MM.1S (cell line): Measurements from ENCODE around the gene CNGA1.

Experiments used
- EZH2 ChIP-seq: fragments of 300-600 bp; sonication (generic); optimal IDR thresholded peaks from 2 replicates; pipeline ENCODE3; 2017; ENCODE audit warnings: low read depth, mild to moderate bottlenecking, antibody characterized with exemption, low read length, mixed read lengths
- TF ChIP-seq, protein P1 (sequence below): fragments of 300-600 bp; sonication (generic); IDR thresholded peaks from 2 replicates; pipeline ENCODE4 v1.5.1; 2016; ENCODE audit warnings: antibody characterized with exemption, low read length, mixed read lengths

DNA sequence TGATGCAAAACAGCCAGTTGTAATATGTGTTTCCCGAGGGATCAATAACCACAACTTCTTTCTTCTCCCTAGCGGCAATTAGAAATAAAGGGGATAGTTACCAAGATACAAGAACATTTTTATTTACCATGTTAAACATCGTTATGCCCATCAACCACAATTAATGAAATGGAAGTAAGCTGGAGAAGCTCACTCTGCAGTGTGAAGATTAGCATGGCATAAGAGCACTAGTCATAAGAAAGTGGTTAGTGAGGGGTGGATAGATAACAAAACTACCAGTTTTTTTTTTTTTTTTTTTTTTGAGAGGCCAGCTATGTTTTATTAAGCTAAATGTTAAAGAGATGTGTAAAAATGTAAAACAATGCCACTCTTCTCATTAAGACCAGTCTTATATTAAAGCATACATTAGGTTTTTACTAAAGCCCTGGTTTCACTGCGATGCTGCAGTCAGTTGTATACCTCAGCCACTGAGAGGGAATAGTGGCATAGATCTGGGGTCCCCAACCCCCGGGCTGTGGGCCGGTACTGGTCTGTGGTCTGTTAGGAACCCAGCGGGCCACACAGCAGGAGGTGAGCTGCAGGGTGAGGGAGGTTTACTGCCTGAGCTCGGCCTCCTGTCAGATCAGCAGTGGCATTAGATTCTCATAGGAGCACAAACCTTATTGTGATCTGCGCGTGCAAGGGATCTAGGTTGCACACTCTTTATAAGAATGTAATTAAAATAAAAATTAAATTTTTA, 74.2 kb downstream of the CNGA1 start:
- TF ChIP-seq, protein P1, sequence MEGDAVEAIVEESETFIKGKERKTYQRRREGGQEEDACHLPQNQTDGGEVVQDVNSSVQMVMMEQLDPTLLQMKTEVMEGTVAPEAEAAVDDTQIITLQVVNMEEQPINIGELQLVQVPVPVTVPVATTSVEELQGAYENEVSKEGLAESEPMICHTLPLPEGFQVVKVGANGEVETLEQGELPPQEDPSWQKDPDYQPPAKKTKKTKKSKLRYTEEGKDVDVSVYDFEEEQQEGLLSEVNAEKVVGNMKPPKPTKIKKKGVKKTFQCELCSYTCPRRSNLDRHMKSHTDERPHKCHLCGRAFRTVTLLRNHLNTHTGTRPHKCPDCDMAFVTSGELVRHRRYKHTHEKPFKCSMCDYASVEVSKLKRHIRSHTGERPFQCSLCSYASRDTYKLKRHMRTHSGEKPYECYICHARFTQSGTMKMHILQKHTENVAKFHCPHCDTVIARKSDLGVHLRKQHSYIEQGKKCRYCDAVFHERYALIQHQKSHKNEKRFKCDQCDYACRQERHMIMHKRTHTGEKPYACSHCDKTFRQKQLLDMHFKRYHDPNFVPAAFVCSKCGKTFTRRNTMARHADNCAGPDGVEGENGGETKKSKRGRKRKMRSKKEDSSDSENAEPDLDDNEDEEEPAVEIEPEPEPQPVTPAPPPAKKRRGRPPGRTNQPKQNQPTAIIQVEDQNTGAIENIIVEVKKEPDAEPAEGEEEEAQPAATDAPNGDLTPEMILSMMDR, result no peak
- no peak for TF ChIP-seq EZH2
